Measurements from ENCODE around the gene ATP1A2.
"Not testable (repeated sequence)": the region's sequence is repeated elsewhere in the genome, so short reads cannot be mapped to it uniquely, and the experiment has no call there.

The ATP1A2 gene

DNA sequence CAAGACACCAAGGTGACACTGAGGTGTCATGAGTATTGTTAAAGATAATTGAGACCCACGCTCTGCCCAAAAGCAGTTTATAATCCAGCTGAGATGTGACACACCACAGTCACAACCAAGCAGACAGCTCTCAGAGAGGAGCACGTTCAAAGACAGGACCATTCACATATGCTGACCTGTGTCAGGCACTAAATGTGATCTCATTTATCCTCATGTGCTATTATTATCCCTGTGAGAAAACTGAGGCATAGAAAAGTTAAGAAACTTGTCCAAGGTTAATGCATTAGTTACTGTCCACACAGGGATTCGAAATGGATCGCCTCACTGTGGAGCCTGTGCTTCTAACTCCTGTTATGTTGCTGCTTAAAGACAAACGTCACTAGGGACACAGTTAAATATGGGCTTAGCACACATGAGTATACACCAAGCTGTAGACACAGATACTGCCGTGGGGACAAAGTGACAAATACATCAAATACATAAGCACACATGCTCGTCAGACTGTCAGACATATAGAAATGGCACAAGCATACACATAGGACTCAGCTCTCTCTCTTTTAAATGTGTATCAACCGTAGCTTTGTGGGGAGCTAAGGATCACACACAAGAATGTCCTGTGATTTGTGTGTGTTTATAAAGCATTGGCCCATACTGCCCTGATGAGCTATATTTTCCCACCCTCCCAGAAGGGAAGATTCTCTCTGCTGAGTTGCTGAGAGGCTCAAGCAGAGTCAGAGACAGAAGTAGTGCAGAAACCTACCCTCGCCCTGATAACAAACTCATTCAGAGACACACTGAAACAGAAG lies 13.6 kb upstream of the ATP1A2 start:
- H3K9me3 ChIP-seq (ENCODE audit: control insufficient read depth in 2 of 2, low read length in 2 of 2), result no peaks in the 10 kb centered on the region
- peak overlapping the region; percentile 31 to 62 for H3K9ac ChIP-seq (ENCODE audit: low read length in 2 of 2)
- H3K4me1 ChIP-seq (ENCODE audit: control insufficient read depth, insufficient read depth, low read length), result peaks cover 56% of the 10 kb centered on the region
- peak overlapping the region; percentile 98 for H3K27ac ChIP-seq (ENCODE audit: low read length)
- peak overlapping the region in 1 of 2 donors; percentile 62 for H3K4me3 ChIP-seq (ENCODE audit: low read length in 2 of 2)
- H3K27me3 ChIP-seq (ENCODE audit: control insufficient read depth in 1 of 2, insufficient read depth in 2 of 2, low read length in 2 of 2), result no peaks in the 10 kb centered on the region
- H3K36me3 ChIP-seq (ENCODE audit: control insufficient read depth in 2 of 2, insufficient read depth in 2 of 2, low read length in 2 of 2), result no peaks in the 10 kb centered on the region

DNA sequence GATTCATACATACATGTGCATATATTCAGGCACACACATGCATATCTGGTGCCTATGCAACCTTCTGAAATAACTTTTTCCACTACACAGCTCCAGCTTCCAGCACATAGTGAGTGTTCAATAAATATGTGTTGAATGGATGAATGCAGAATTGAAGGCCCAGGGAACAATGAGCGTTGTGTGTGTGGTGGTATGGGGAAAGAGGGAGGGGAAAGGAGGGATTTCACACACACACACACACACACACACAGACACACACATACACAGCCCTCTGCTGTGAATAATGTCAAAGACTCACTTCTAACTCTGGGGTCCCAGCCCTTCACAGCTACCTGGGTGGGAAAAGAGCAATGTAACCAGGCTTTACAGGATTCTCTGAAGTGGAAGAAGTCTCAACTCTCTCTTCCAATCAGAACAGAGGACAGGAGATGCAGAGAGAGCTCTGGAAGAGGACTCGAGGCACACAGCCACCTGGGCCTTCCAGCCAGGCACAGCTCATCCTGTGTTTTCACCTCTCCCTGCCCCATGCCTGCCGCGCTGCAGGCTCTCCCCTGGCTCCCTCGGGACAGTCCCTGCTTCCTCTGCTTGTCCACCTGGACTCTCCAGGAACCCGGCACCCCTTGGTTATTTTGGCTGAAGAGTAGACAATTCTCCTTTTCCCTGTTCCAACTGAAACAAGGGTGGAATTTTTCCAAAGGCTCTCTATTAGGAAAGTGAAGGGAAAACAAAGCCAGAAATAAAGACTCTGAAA lies 11.7 kb upstream of the ATP1A2 start:
- H3K4me1 ChIP-seq (ENCODE audit: control insufficient read depth, insufficient read depth, low read length), result peaks cover 44% of the 10 kb centered on the region
- H3K36me3 ChIP-seq (ENCODE audit: control insufficient read depth in 2 of 2, insufficient read depth in 2 of 2, low read length in 2 of 2), result no peaks in the 10 kb centered on the region
- peak overlapping the region; percentile 98 for H3K27ac ChIP-seq (ENCODE audit: low read length)
- H3K27me3 ChIP-seq (ENCODE audit: control insufficient read depth in 1 of 2, insufficient read depth in 2 of 2, low read length in 2 of 2), result no peaks in the 10 kb centered on the region
- peak overlapping the region in 1 of 2 donors; percentile 29 for H3K9ac ChIP-seq (ENCODE audit: low read length in 2 of 2)
- H3K4me3 ChIP-seq (ENCODE audit: low read length in 2 of 2), result no peak overlapping the region
- H3K9me3 ChIP-seq (ENCODE audit: control insufficient read depth in 2 of 2, low read length in 2 of 2), result no peaks in the 10 kb centered on the region

DNA sequence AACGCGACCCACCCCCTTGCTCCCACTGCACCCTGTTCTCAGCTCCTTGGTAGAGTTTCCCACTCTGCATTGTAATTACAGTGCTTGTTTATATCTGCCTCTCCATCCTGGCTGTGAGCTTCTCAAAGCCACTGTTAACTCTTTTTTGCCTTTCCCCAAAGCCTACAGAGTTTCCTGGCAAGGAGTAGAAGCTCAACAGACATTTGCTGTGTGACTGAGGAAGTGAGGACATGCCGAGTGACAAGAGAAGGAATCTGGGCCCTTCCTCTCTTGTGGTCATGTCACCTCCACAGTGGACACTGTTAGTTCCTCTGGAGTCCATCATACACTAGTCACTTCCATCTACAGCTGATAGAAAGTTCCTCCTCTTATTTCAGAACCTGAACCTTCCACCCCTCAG lies 11.1 kb upstream of the ATP1A2 start:
- no peaks in the 10 kb centered on the region for H3K27me3 ChIP-seq (ENCODE audit: control insufficient read depth in 1 of 2, insufficient read depth in 2 of 2, low read length in 2 of 2)
- no peaks in the 10 kb centered on the region for H3K9me3 ChIP-seq (ENCODE audit: control insufficient read depth in 2 of 2, low read length in 2 of 2)
- no peak overlapping the region for H3K4me3 ChIP-seq (ENCODE audit: low read length in 2 of 2)
- H3K36me3 ChIP-seq (ENCODE audit: control insufficient read depth in 2 of 2, insufficient read depth in 2 of 2, low read length in 2 of 2), result no peaks in the 10 kb centered on the region
- peak overlapping the region in 1 of 2 donors; percentile 36 for H3K9ac ChIP-seq (ENCODE audit: low read length in 2 of 2)
- peaks cover 41% of the 10 kb centered on the region for H3K4me1 ChIP-seq (ENCODE audit: control insufficient read depth, insufficient read depth, low read length)
- peak overlapping the region; percentile 49 for H3K27ac ChIP-seq (ENCODE audit: low read length)

DNA sequence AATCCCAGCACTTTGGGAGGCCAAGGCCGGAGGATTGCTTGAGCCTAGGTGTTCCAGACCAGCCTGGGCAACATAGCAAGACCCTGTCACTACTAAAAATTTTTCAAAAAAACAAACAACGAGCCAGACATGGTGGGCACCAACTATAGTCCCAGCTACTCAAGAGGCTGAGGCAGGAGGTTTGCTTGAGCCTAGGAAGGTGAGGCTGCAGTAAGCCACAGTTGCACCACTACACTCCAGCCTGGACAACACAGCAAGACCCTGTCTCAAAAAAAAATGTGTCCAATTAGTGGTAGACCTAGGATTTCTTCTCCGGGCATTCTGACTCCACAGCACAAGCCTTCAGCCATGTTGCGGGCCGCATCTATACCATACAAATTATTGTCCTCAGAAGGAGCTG lies 10.4 kb upstream of the ATP1A2 start:
- H3K27me3 ChIP-seq (ENCODE audit: control insufficient read depth in 1 of 2, insufficient read depth in 2 of 2, low read length in 2 of 2), result no peaks in the 10 kb centered on the region
- H3K4me1 ChIP-seq (ENCODE audit: control insufficient read depth, insufficient read depth, low read length), result peaks cover 43% of the 10 kb centered on the region
- no peaks in the 10 kb centered on the region for H3K9me3 ChIP-seq (ENCODE audit: control insufficient read depth in 2 of 2, low read length in 2 of 2)
- no peak overlapping the region for H3K4me3 ChIP-seq (ENCODE audit: low read length in 2 of 2)
- no peaks in the 10 kb centered on the region for H3K36me3 ChIP-seq (ENCODE audit: control insufficient read depth in 2 of 2, insufficient read depth in 2 of 2, low read length in 2 of 2)
- H3K27ac ChIP-seq (ENCODE audit: low read length), result peak overlapping the region; percentile 49
- no peak overlapping the region for H3K9ac ChIP-seq (ENCODE audit: low read length in 2 of 2)

DNA sequence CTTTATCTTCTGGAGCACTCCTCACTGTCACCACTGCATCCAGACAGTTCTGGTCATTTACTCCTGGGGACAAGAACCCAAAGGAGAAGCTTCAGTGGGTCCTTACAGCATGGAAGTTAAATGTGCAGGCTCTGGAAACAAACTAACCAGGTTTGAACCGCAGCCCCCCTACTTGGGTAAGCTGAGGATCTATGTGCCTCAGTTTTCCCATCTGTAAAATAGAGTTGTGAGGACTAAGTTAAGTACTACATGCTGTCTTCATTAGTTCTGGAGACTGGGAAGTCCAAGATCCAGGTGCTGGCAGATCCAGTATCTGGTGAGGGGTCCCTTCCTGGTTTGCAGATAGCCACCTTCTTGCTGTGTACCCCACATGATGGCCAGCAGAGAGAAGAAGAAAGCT lies 8.0 kb upstream of the ATP1A2 start:
- H3K27me3 ChIP-seq (ENCODE audit: control insufficient read depth in 1 of 2, insufficient read depth in 2 of 2, low read length in 2 of 2), result no peaks in the 10 kb centered on the region
- H3K36me3 ChIP-seq (ENCODE audit: control insufficient read depth in 2 of 2, insufficient read depth in 2 of 2, low read length in 2 of 2), result no peaks in the 10 kb centered on the region
- H3K9ac ChIP-seq (ENCODE audit: low read length in 2 of 2), result no peak overlapping the region
- no peaks in the 10 kb centered on the region for H3K9me3 ChIP-seq (ENCODE audit: control insufficient read depth in 2 of 2, low read length in 2 of 2)
- peaks cover 26% of the 10 kb centered on the region for H3K4me1 ChIP-seq (ENCODE audit: control insufficient read depth, insufficient read depth, low read length)
- no peak overlapping the region for H3K4me3 ChIP-seq (ENCODE audit: low read length in 2 of 2)
- H3K27ac ChIP-seq (ENCODE audit: low read length), result no peak overlapping the region

DNA sequence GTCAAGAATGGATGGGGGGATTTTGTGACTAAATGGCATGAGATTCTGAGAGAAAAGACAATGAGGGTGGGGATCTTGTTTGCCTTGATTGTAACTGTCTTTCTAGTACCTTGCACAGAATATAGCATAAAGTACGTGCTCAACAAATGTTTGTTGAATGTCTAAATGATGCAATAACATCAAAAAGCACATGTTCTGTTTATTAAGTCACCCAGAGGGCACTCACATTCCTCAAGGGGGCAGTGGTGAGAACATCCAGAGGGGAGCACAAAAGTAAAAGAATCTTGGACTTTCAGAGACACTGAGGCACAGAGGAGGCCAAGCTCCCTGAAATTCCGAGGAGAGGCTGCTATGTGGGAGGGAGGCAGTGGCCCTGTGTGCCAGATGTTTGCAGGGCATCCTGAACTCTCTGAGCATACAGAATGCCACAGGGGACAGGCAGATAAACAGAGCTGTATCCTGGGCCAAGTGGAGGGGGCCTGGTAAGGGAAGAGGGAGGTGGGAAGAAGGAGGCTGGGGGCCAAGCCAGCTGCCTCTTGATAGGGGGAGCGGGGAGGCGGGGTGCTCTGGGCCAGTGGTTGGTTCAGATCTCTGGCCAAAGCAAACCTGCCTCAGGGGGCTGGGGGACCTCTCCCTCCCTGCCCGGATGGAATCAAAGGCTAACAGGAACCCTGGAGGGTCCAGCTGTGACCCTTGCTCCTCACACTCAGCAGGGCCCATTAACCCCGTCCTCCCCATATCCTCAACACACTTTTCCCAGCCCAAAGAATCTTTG lies 6.5 kb upstream of the ATP1A2 start:
- H3K36me3 ChIP-seq (ENCODE audit: control insufficient read depth in 2 of 2, insufficient read depth in 2 of 2, low read length in 2 of 2), result no peaks in the 10 kb centered on the region
- H3K9me3 ChIP-seq (ENCODE audit: control insufficient read depth in 2 of 2, low read length in 2 of 2), result no peaks in the 10 kb centered on the region
- H3K4me3 ChIP-seq (ENCODE audit: low read length in 2 of 2), result no peak overlapping the region
- H3K27ac ChIP-seq (ENCODE audit: low read length), result no peak overlapping the region
- peaks cover 19% of the 10 kb centered on the region for H3K4me1 ChIP-seq (ENCODE audit: control insufficient read depth, insufficient read depth, low read length)
- no peak overlapping the region for H3K9ac ChIP-seq (ENCODE audit: low read length in 2 of 2)
- H3K27me3 ChIP-seq (ENCODE audit: control insufficient read depth in 1 of 2, insufficient read depth in 2 of 2, low read length in 2 of 2), result no peaks in the 10 kb centered on the region

DNA sequence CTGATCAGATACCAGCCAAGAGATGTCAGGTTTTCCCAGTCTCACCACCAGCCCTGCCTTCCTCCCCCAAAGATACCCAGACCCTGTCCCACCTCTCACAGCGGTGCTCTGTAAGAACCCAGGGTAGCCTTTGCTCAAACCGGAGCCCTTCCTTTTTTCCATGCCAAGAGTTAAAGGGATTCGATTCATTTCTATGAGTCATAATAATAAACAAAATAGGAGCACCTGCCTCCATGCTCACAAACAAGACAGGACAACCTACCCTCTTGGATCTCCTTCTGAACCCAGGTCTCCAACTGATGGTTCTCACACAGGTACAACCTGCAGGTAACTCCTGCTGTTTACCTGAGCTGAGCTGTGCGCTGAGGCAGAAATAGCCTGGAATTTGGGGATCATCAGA lies 5.9 kb upstream of the ATP1A2 start:
- peaks cover 13% of the 10 kb centered on the region for H3K4me1 ChIP-seq (ENCODE audit: control insufficient read depth, insufficient read depth, low read length)
- H3K27me3 ChIP-seq (ENCODE audit: control insufficient read depth in 1 of 2, insufficient read depth in 2 of 2, low read length in 2 of 2), result no peaks in the 10 kb centered on the region
- no peaks in the 10 kb centered on the region for H3K9me3 ChIP-seq (ENCODE audit: control insufficient read depth in 2 of 2, low read length in 2 of 2)
- no peak overlapping the region for H3K9ac ChIP-seq (ENCODE audit: low read length in 2 of 2)
- no peak overlapping the region for H3K27ac ChIP-seq (ENCODE audit: low read length)
- no peaks in the 10 kb centered on the region for H3K36me3 ChIP-seq (ENCODE audit: control insufficient read depth in 2 of 2, insufficient read depth in 2 of 2, low read length in 2 of 2)
- no peak overlapping the region for H3K4me3 ChIP-seq (ENCODE audit: low read length in 2 of 2)

DNA sequence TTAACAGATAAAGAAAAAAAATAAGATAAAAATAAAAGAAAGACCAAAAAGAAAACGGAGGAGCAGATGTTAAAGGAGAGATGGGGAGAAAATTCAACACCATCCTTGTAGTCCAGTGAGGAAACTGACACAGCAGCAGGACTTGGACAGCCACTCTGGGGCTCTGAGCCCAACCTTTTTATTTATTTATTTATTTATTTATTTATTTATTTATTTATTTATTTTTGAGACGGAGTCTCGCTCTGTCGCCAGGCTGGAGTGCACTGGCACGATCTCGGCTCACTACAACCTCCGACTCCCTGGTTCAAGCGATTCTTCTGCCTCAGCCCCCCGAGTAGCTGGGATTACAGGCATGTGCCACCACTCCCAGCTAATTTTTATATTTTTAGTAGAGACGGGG lies 4.1 kb upstream of the ATP1A2 start:
- not testable (repeated sequence) for H3K27ac ChIP-seq (ENCODE audit: low read length); H3K9me3 ChIP-seq (ENCODE audit: control insufficient read depth in 2 of 2, low read length in 2 of 2); H3K36me3 ChIP-seq (ENCODE audit: control insufficient read depth in 2 of 2, insufficient read depth in 2 of 2, low read length in 2 of 2); H3K4me3 ChIP-seq (ENCODE audit: low read length in 2 of 2); H3K9ac ChIP-seq (ENCODE audit: low read length in 2 of 2); H3K27me3 ChIP-seq (ENCODE audit: control insufficient read depth in 1 of 2, insufficient read depth in 2 of 2, low read length in 2 of 2)
- H3K4me1 ChIP-seq (ENCODE audit: control insufficient read depth, insufficient read depth, low read length), result peaks cover 22% of the 10 kb centered on the region

DNA sequence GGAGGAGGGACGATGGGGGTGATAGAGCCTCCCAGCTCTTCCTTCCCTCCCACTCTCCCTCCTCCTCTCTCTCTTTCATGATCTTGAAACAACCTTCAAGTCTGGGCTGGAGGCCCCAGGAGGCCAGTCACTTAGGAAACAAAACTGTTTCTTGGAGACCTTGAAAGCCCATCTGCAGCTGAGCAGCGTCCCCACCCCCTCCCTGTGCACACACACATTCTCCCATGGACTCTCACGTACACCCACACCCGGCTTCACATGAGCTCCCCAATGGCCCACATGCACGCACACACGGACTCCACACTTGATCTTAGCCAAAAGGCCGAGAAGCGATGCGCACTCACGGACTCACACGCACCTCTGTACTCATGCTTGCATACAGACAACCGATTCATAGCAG lies 3.2 kb upstream of the ATP1A2 start:
- H3K4me1 ChIP-seq (ENCODE audit: control insufficient read depth, insufficient read depth, low read length), result peaks cover 30% of the 10 kb centered on the region

DNA sequence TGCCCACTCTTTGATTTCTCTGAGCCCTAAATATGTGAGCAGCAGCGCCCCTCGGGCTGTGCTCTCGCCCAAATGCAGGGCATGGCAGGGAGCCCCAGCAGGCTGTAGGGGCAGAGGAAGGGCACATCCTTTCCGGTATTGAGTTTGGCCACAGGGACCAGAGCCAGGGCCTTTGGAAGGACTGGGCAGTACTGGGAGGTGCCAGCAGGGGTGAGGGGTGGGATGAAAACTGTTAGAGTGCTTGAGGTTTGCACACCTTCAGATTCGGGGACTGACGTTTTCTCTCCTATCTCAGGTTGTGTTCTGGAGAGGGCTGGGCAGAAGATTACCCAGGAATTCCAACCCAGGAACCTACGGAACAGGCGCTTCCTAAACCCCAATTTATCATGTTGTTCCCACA lies 2.2 kb upstream of the ATP1A2 start:
- H3K9me3 ChIP-seq (ENCODE audit: control insufficient read depth in 2 of 2, low read length in 2 of 2), result no peaks in the 10 kb centered on the region
- peaks cover 37% of the 10 kb centered on the region for H3K4me1 ChIP-seq (ENCODE audit: control insufficient read depth, insufficient read depth, low read length)
- no peaks in the 10 kb centered on the region for H3K27me3 ChIP-seq (ENCODE audit: control insufficient read depth in 1 of 2, insufficient read depth in 2 of 2, low read length in 2 of 2)
- no peaks in the 10 kb centered on the region for H3K36me3 ChIP-seq (ENCODE audit: control insufficient read depth in 2 of 2, insufficient read depth in 2 of 2, low read length in 2 of 2)
- H3K27ac ChIP-seq (ENCODE audit: low read length), result no peak overlapping the region
- no peak overlapping the region for H3K9ac ChIP-seq (ENCODE audit: low read length in 2 of 2)
- no peak overlapping the region for H3K4me3 ChIP-seq (ENCODE audit: low read length in 2 of 2)

More for the DNA sequence above, 3.2 kb upstream of the ATP1A2 start:
- Histone ChIP-seq H3K9me3 (ENCODE audit: control insufficient read depth in 2 of 2, low read length in 2 of 2) (no peaks in the 10 kb centered on the region), H3K27me3 (ENCODE audit: control insufficient read depth in 1 of 2, insufficient read depth in 2 of 2, low read length in 2 of 2) (no peaks in the 10 kb centered on the region), H3K36me3 (ENCODE audit: control insufficient read depth in 2 of 2, insufficient read depth in 2 of 2, low read length in 2 of 2) (no peaks in the 10 kb centered on the region), H3K4me3 (ENCODE audit: low read length in 2 of 2) (no peak overlapping the region), H3K27ac (ENCODE audit: low read length) (no peak overlapping the region), H3K9ac (ENCODE audit: low read length in 2 of 2) (no peak overlapping the region)

Data from stomach smooth muscle (tissue), 2 donors.